ENCODE results near the gene FBXW8.

The FBXW8 gene

GRCh38 chr12:117014342-117014887 is 103.7 kb downstream of the FBXW8 start:
- no peak for DNase-seq (ENCODE audit: low read depth)
- H3K4me3 ChIP-seq (ENCODE audit: low read length), result no peak overlapping the region
- TF ChIP-seq CTCF (conservative IDR thresholded peaks at IDR 0.05; ENCODE audit: low read depth, low read length), result no peak

GRCh38 chr12:117015811-117016210 is 105.1 kb downstream of the FBXW8 start:
- DNase-seq (ENCODE audit: low read depth), result no peak
- H3K4me3 ChIP-seq (ENCODE audit: low read length), result no peak overlapping the region
- TF ChIP-seq CTCF (conservative IDR thresholded peaks at IDR 0.05; ENCODE audit: low read depth, low read length), result no peak

- TF ChIP-seq CTCF (conservative IDR thresholded peaks at IDR 0.05; ENCODE audit: low read depth, low read length), result no peak
- no peak for DNase-seq (ENCODE audit: low read depth)
Measured at GRCh38 chr12:117017807-117018206, 107.1 kb downstream of the FBXW8 start.

GRCh38 chr12:117018276-117018675 is 107.5 kb downstream of the FBXW8 start:
- H3K4me3 ChIP-seq (ENCODE audit: low read length), result no peak overlapping the region
- no peak for TF ChIP-seq CTCF (conservative IDR thresholded peaks at IDR 0.05; ENCODE audit: low read depth, low read length)
- DNase-seq (ENCODE audit: low read depth), result no peak

More at GRCh38 chr12:117017807-117018206, 107.1 kb downstream of the FBXW8 start:
- no peak overlapping the region for H3K4me3 ChIP-seq (ENCODE audit: low read length)

GRCh38 chr12:117018685-117019084 is 107.9 kb downstream of the FBXW8 start:
- no peak for TF ChIP-seq CTCF (conservative IDR thresholded peaks at IDR 0.05; ENCODE audit: low read depth, low read length)
- DNase-seq (ENCODE audit: low read depth), result no peak
- no peak overlapping the region for H3K4me3 ChIP-seq (ENCODE audit: low read length)

- no peak for TF ChIP-seq CTCF (conservative IDR thresholded peaks at IDR 0.05; ENCODE audit: low read depth, low read length)
- no peak overlapping the region for H3K4me3 ChIP-seq (ENCODE audit: low read length)
- no peak for DNase-seq (ENCODE audit: low read depth)
Measured at GRCh38 chr12:117019866-117020265, 109.1 kb downstream of the FBXW8 start.

GRCh38 chr12:117020536-117021220 is 109.9 kb downstream of the FBXW8 start:
- no peak for TF ChIP-seq CTCF (conservative IDR thresholded peaks at IDR 0.05; ENCODE audit: low read depth, low read length)
- H3K4me3 ChIP-seq (ENCODE audit: low read length), result no peak overlapping the region
- no peak for DNase-seq (ENCODE audit: low read depth)
